Measurements from ENCODE around the gene RASGRF1.

RASGRF1 gene

DNA sequence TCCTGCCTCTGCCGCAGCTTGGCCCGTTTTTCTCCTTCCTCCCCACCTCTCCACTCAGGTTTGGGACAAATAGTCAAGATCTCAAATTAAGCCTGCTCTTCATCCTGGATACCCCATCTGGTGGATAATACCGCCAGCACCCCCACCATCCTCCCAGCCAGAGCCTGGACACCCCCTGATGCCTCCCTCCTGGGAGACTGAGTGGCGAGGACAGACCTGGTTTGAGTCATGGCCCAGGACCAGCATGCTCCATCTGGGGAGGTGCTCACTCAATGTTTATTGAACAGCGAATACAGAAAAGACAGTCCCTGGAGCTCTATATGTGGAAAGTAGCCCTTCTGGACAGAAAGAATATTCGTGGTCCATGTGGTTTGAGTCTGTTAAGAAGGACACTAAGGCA, 169.1 kb downstream of the RASGRF1 start:
- TF ChIP-seq ZIC2 (tag by site-specific recombination; IDR thresholded peaks at IDR 0.05) (peak; percentile 71), GLI4 (tag by site-specific recombination; IDR thresholded peaks at IDR 0.05) (no peak)
- ChIA-PET POLR2A (no interaction called here), CTCF (interaction anchor here (0.6 to 2.6 kb wide), 7 partner anchors 9 to 468 kb away, joined by 3 to 9 read pairs (median 4); no protein-coding TSS in a partner anchor)
- peaks cover 43 to 54% of the 10 kb centered on the region in 2 experiments for H3K36me3 ChIP-seq (ENCODE audit: control insufficient read depth in 2 of 2, insufficient read depth in 1 of 2, low read length in 2 of 2)
- H3K27ac ChIP-seq (ENCODE audit: extremely low read depth, low read depth, low read length), result no peak overlapping the region
- no peak overlapping the region for H3K4me3 ChIP-seq (ENCODE audit: low read depth, low read length)
- no peaks in the 10 kb centered on the region for H3K9me3 ChIP-seq (ENCODE audit: control insufficient read depth, insufficient read depth, low read depth, low read length)
- no peaks in the 10 kb centered on the region for H3K4me1 ChIP-seq (ENCODE audit: control insufficient read depth, insufficient read depth, low read length)

GRCh38 chr15:78917888-78918287, 172.7 kb downstream of the RASGRF1 start:
- Histone ChIP-seq H3K27ac (ENCODE audit: extremely low read depth, low read depth, low read length) (no peak overlapping the region), H3K4me3 (ENCODE audit: low read depth, low read length) (no peak overlapping the region), H3K9me3 (ENCODE audit: control insufficient read depth, insufficient read depth, low read depth, low read length) (no peaks in the 10 kb centered on the region), H3K36me3 (ENCODE audit: control insufficient read depth in 2 of 2, insufficient read depth in 1 of 2, low read length in 2 of 2) (peaks cover 44 to 46% of the 10 kb centered on the region in 2 experiments), H3K4me1 (ENCODE audit: control insufficient read depth, insufficient read depth, low read length) (no peaks in the 10 kb centered on the region)
- ChIA-PET CTCF (no interaction called here), POLR2A (interaction anchor here (0.7 kb wide), 1 partner anchor 228 kb away, joined by 8 read pairs; no protein-coding TSS in a partner anchor)
- TF ChIP-seq ZSCAN5A (tag by site-specific recombination; IDR thresholded peaks at IDR 0.05) (no peak), GLIS1 (tag by site-specific recombination; IDR thresholded peaks at IDR 0.05) (no peak), ZNF23 (tag by site-specific recombination; IDR thresholded peaks at IDR 0.05; ENCODE audit: borderline replicate concordance) (no peak)

DNA sequence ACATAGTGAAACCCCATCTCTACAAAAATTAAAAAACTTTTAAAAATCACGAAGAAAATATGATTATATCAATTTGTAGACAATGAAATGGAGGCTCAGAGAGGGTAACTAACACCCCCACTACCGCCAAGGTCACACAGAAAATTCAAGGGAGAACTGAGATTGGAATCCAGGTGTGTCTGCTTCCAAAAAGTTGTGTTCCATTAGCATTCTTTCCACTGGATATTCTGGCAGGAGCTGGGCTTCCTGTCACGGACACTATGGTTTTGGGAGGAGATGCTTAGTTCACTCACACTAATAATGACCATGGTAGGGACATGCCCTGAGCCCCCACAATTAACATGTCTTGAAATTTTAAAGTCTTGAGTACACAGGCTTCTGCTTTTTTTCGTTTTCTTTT, 174.5 kb downstream of the RASGRF1 start:
- peaks cover 41 to 50% of the 10 kb centered on the region in 2 experiments for H3K36me3 ChIP-seq (ENCODE audit: control insufficient read depth in 2 of 2, insufficient read depth in 1 of 2, low read length in 2 of 2)

More for the DNA sequence above, 174.5 kb downstream of the RASGRF1 start:
- Histone ChIP-seq H3K27ac (ENCODE audit: extremely low read depth, low read depth, low read length) (peak overlapping the region; percentile 31; the same call in 1 of the 2 replicates), H3K4me1 (ENCODE audit: control insufficient read depth, insufficient read depth, low read length) (no peaks in the 10 kb centered on the region), H3K9me3 (ENCODE audit: control insufficient read depth, insufficient read depth, low read depth, low read length) (no peaks in the 10 kb centered on the region), H3K4me3 (ENCODE audit: low read depth, low read length) (no peak overlapping the region)
- ChIA-PET POLR2A (no interaction called here), CTCF (interaction anchor here (2.6 to 3.5 kb wide), 2 partner anchors 64 to 268 kb away, joined by 18 to 19 read pairs; no protein-coding TSS in a partner anchor)
- TF ChIP-seq ZNF155 (tag by site-specific recombination; IDR thresholded peaks at IDR 0.05) (no peak), ZNF132 (tag by site-specific recombination; IDR thresholded peaks at IDR 0.05; ENCODE audit: borderline replicate concordance) (no peak), ZNF600 (tag by site-specific recombination; IDR thresholded peaks at IDR 0.05) (no peak), PRDM2 (tag by site-specific recombination; IDR thresholded peaks at IDR 0.05; ENCODE audit: borderline replicate concordance) (no peak), ZNF174 (tag by site-specific recombination; IDR thresholded peaks at IDR 0.05) (no peak), EGR2 (tag by site-specific recombination; IDR thresholded peaks at IDR 0.05; ENCODE audit: low read depth) (no peak), YY1 (tag by site-specific recombination; IDR thresholded peaks at IDR 0.05) (no peak), ZNF626 (tag by site-specific recombination; IDR thresholded peaks at IDR 0.05) (no peak)

Data from HEK293 (cell line).